Smooth muscle cell (in vitro differentiated cells): ENCODE results near the gene LRCOL1. TPM values are rescaled to one million over a fixed set of nuclear protein-coding genes. Genes with fewer than 3 reads are reported as not detected.

Experiments used
- DNase-seq: peaks from one replicate; lab custom pipeline; 2025; ENCODE audit not compliant: unreplicated experiment; lab: John Stamatoyannopoulos, UW
- H2AFZ ChIP-seq: fragments of 200-600 bp; sonication (generic); 2 replicates; pipeline ENCODE4 v1.6.0; 2016; ENCODE audit warnings: antibody characterized with exemption, low read depth, mild to moderate bottlenecking
- H3F3A ChIP-seq: fragments of 200-600 bp; sonication (generic); 2 replicates; pipeline ENCODE4 v1.6.0; 2017; ENCODE audit warnings: antibody characterized with exemption, low read depth
- H3K27ac ChIP-seq: fragments of 200-600 bp; sonication (generic); 2 replicates; pipeline ENCODE4 v1.5.1; 2016; ENCODE audit warnings: low read depth, mild to moderate bottlenecking
- H3K27me3 ChIP-seq: fragments of 200-600 bp; sonication (generic); 2 replicates; pipeline ENCODE4 v1.6.1; 2016; ENCODE audit warnings: low read depth, mild to moderate bottlenecking
- H3K36me3 ChIP-seq: fragments of 200-600 bp; sonication (generic); 2 replicates; pipeline ENCODE4 v1.5.1; 2016; ENCODE audit warnings: low read depth
- H3K4me1 ChIP-seq: fragments of 200-600 bp; sonication (generic); 2 replicates; pipeline ENCODE4 v1.5.1; 2016; ENCODE audit warnings: low read depth
- H3K4me2 ChIP-seq: fragments of 200-600 bp; sonication (generic); 2 replicates; pipeline ENCODE4 v1.6.0; 2016; ENCODE audit warnings: mild to moderate bottlenecking
- H3K4me3 ChIP-seq: fragments of 200-600 bp; sonication (generic); 2 replicates; pipeline ENCODE4 v1.5.1; 2016; ENCODE audit warnings: mild to moderate bottlenecking
- H3K79me2 ChIP-seq: fragments of 200-600 bp; sonication (generic); 2 replicates; pipeline ENCODE4 v1.6.0; 2016; ENCODE audit warnings: low read depth, mild to moderate bottlenecking
- H3K9ac ChIP-seq: fragments of 200-600 bp; sonication (generic); 2 replicates; pipeline ENCODE4 v1.6.0; 2016; ENCODE audit warnings: low read depth
- H3K9me3 ChIP-seq: fragments of 200-600 bp; sonication (generic); replicated peaks from 2 replicates; pipeline ENCODE4 v1.5.1; 2016; ENCODE audit warnings: low read depth
- H4K20me1 ChIP-seq: fragments of 200-600 bp; sonication (generic); 2 replicates; pipeline ENCODE4 v1.6.0; 2016; ENCODE audit warnings: low read depth
- CTCF ChIP-seq: fragments of 200-600 bp; sonication (generic); IDR thresholded peaks from 2 replicates; pipeline ENCODE4 v1.5.1; 2017; ENCODE audit warnings: borderline replicate concordance, mild to moderate bottlenecking, antibody characterized with exemption; ENCODE audit not compliant: insufficient read depth, poor library complexity, severe bottlenecking
- WGBS: methylation state at CpG from one replicate; pipeline ENCODE4 v1.1.7; 2016; ENCODE audit warnings: low lambda C conversion rate; 5-methylcytosine and 5-hydroxymethylcytosine counted together
- polyA plus RNA-seq: library from polyadenylated mRNA; unstranded; fragments of >200 nt; fragmentation: Nextera tagmentation; extraction: Ambion mirVana; gene quantifications from 2 replicates; pipeline ENCODE4 v1.2.1, GENCODE V29; 2016
- total RNA-seq: library from RNA; depleted of rRNA; stranded (reverse); fragments of >200 nt; gene quantifications from 2 replicates; pipeline ENCODE4 v1.2.3, GENCODE V29; 2014

Gene LRCOL1
- total and polyA plus RNA-seq, 2 experiments from 2014 or later = not detected

- no peak for TF ChIP-seq CTCF
- Histone ChIP-seq H3K27ac (no peak overlapping the region), H3F3A (no peaks in the 10 kb centered on the region), H2AFZ (no peak overlapping the region), H3K79me2 (no peaks in the 10 kb centered on the region), H3K4me3 (no peak overlapping the region), H3K4me2 (no peak overlapping the region), H3K9me3 (no peaks in the 10 kb centered on the region), H4K20me1 (peaks cover 75% of the 10 kb centered on the region), H3K4me1 (peaks cover 4% of the 10 kb centered on the region), H3K36me3 (no peaks in the 10 kb centered on the region), H3K9ac (no peak overlapping the region), H3K27me3 (peaks cover 15% of the 10 kb centered on the region)
- no peak for DNase-seq
- WGBS = 96% methylated on average over 20 of the region's 20 CpGs
Observed at GRCh38 chr12:132563911-132564310, 46.5 kb downstream of the LRCOL1 start.

GRCh38 chr12:132562489-132563021 is 47.8 kb downstream of the LRCOL1 start:
- peaks cover 85% of the 10 kb centered on the region for H4K20me1 ChIP-seq
- H3K9ac ChIP-seq = no peak overlapping the region
- peaks cover 4% of the 10 kb centered on the region for H3K4me1 ChIP-seq
- no peak for TF ChIP-seq CTCF
- no peak for DNase-seq
- H3K79me2 ChIP-seq = no peaks in the 10 kb centered on the region
- H3K27ac ChIP-seq = no peak overlapping the region
- no peaks in the 10 kb centered on the region for H3K36me3 ChIP-seq
- no peak overlapping the region for H3K4me2 ChIP-seq
- no peak overlapping the region for H2AFZ ChIP-seq
- peaks cover 15% of the 10 kb centered on the region for H3K27me3 ChIP-seq
- H3F3A ChIP-seq = no peaks in the 10 kb centered on the region
- H3K4me3 ChIP-seq = no peak overlapping the region
- H3K9me3 ChIP-seq = no peaks in the 10 kb centered on the region
- WGBS = 92% methylated on average over 19 of the region's 21 CpGs

- WGBS = 78% methylated on average over 21 of the region's 21 CpGs
- H3K36me3 ChIP-seq = no peaks in the 10 kb centered on the region
- H4K20me1 ChIP-seq = peaks cover 85% of the 10 kb centered on the region
- no peak overlapping the region for H2AFZ ChIP-seq
- no peak for DNase-seq
- H3K79me2 ChIP-seq = no peaks in the 10 kb centered on the region
- H3K9me3 ChIP-seq = no peaks in the 10 kb centered on the region
- H3K27ac ChIP-seq = no peak overlapping the region
- no peak overlapping the region for H3K4me2 ChIP-seq
- no peak for TF ChIP-seq CTCF
- H3K27me3 ChIP-seq = peaks cover 15% of the 10 kb centered on the region
- no peak overlapping the region for H3K4me3 ChIP-seq
- peaks cover 4% of the 10 kb centered on the region for H3K4me1 ChIP-seq
- H3F3A ChIP-seq = no peaks in the 10 kb centered on the region
- no peak overlapping the region for H3K9ac ChIP-seq
Observed at GRCh38 chr12:132561427-132562156, 48.8 kb downstream of the LRCOL1 start.
